Endodermal cell (in vitro differentiated cells): ENCODE results near the gene LRP5. TPM values are rescaled to one million over a fixed set of nuclear protein-coding genes. Genes with fewer than 3 reads are reported as not detected.
"Not testable (repeated sequence)": the region's sequence is repeated elsewhere in the genome, so short reads cannot be mapped to it uniquely, and the experiment has no call there.

Source experiments
- DNase-seq: peaks from one replicate; pipeline ENCODE4 v3.0.0-alpha.2; 2017
- H3K27ac ChIP-seq: 2 replicates; pipeline ENCODE4 v1.5.1; 2013; ENCODE audit warnings: mild to moderate bottlenecking, low read depth, low read length, moderate library complexity
- H3K27me3 ChIP-seq: 2 replicates; pipeline ENCODE4 v1.6.1; 2013; ENCODE audit warnings: mild to moderate bottlenecking, low read length, moderate library complexity; ENCODE audit not compliant: insufficient read depth, control insufficient read depth, poor library complexity, severe bottlenecking
- H3K36me3 ChIP-seq: 2 replicates; pipeline ENCODE4 v1.7.0; 2013; ENCODE audit warnings: mild to moderate bottlenecking, low read length, moderate library complexity; ENCODE audit not compliant: control insufficient read depth, insufficient read depth
- H3K4me1 ChIP-seq: one replicate; pipeline ENCODE4 v1.7.0; 2013; ENCODE audit warnings: low read length; ENCODE audit not compliant: control insufficient read depth, insufficient read depth
- H3K4me3 ChIP-seq: 2 replicates; pipeline ENCODE4 v1.5.1; 2013; ENCODE audit warnings: mild to moderate bottlenecking, low read length, moderate library complexity
- H3K9ac ChIP-seq: 2 replicates; pipeline ENCODE4 v1.6.1; 2013; ENCODE audit warnings: mild to moderate bottlenecking, low read length, moderate library complexity; ENCODE audit not compliant: poor library complexity, severe bottlenecking; ENCODE audit errors: extremely low read depth
- H3K9me3 ChIP-seq: 2 replicates; pipeline ENCODE4 v1.6.1; 2013; ENCODE audit warnings: mild to moderate bottlenecking, low read length, moderate library complexity; ENCODE audit not compliant: control insufficient read depth
- H3K27ac Mint-ChIP-seq: 2 replicates; pipeline ENCODE4 v1.8.0; 2020; ENCODE audit warnings: mixed read lengths
- H3K27me3 Mint-ChIP-seq: 2 replicates; pipeline ENCODE4 v1.8.0; 2021; ENCODE audit warnings: mild to moderate bottlenecking, mixed read lengths; ENCODE audit not compliant: insufficient read depth
- H3K36me3 Mint-ChIP-seq: 2 replicates; pipeline ENCODE4 v1.8.0; 2020; ENCODE audit warnings: low read depth, mixed read lengths
- H3K4me1 Mint-ChIP-seq: 2 replicates; pipeline ENCODE4 v1.8.0; 2020; ENCODE audit warnings: mixed read lengths
- H3K4me3 Mint-ChIP-seq: 2 replicates; pipeline ENCODE4 v1.8.0; 2020; ENCODE audit warnings: mild to moderate bottlenecking, moderate library complexity, mixed read lengths
- H3K9me3 Mint-ChIP-seq: 2 replicates; pipeline ENCODE4 v1.8.0; 2020; ENCODE audit warnings: mild to moderate bottlenecking, mixed read lengths
- CTCF ChIP-seq: fragments of 200-600 bp; sonication (generic); conservative IDR thresholded peaks from 2 replicates; pipeline ENCODE4 v1.5.0; 2021; ENCODE audit warnings: antibody characterized with exemption, mild to moderate bottlenecking
- WGBS, 2 experiments: methylation state at CpG; one replicate each; pipeline versions ENCODE4 v1.1.5 to v1.1.7; 2013; ENCODE audit warnings: missing lambda C conversion rate in 2 of 2, mixed read lengths in 1 of 2; ENCODE audit not compliant: insufficient coverage in 1 of 2, insufficient read length in 1 of 2; 5-methylcytosine and 5-hydroxymethylcytosine counted together
- total RNA-seq, 2 donors: library from RNA; stranded (reverse); fragmentation: NEBNext Ultra II Directional in 1 of 2; extraction: Animal tissue kit (Norgen Biotek cat#: 25700) in 1 of 2; gene quantifications; 2 replicates in 1 of 2; 3 replicates in 1 of 2; pipeline ENCODE4 v1.2.1, GENCODE V29; 2021

The LRP5 gene
- total RNA-seq, 2 donors from 2014 or later: 58.2 to 64.1 TPM

GRCh38 chr11:68431984-68432645, 119.7 kb downstream of the LRP5 start:
- no peak overlapping the region for H3K4me3 Mint-ChIP-seq
- DNase-seq: no peak
- H3K27me3 Mint-ChIP-seq: no peaks in the 10 kb centered on the region
- Histone ChIP-seq H3K27me3 (no peaks in the 10 kb centered on the region), H3K27ac (no peak overlapping the region), H3K9ac (no peak overlapping the region), H3K4me1 (no peaks in the 10 kb centered on the region), H3K36me3 (peaks cover 30% of the 10 kb centered on the region), H3K9me3 (peaks cover 19% of the 10 kb centered on the region), H3K4me3 (no peak overlapping the region)
- no peak overlapping the region for H3K27ac Mint-ChIP-seq
- H3K9me3 Mint-ChIP-seq: peaks cover 25% of the 10 kb centered on the region
- H3K4me1 Mint-ChIP-seq: no peaks in the 10 kb centered on the region
- no peak for TF ChIP-seq CTCF
- 83 to 93% methylated on average over 16 to 24 of the region's 24 CpGs for WGBS, 2 experiments
- peaks cover 67% of the 10 kb centered on the region for H3K36me3 Mint-ChIP-seq

DNA sequence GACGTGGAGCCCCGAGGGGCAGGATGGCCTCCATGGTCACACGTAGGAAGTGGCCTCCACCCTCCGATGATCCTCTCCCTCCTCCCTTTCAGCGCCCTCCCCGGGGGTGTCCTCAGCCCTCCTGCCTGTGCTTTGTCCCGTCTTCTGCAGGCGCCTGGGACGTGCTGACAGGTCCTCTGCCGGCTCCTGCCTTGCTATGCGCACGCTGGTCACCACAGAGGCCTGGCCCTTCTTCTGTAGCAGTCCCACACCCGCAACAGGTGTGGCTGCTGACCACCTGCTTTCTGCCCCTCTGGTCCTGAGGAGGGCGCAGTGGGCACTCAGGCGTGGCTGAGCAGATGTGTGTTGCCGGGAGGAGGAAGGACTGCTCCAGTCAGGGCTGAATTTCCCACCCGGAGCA, 120.5 kb downstream of the LRP5 start:
- no peak for DNase-seq
- Mint-ChIP-seq H3K9me3 (peaks cover 25% of the 10 kb centered on the region), H3K27ac (no peak overlapping the region), H3K4me1 (no peaks in the 10 kb centered on the region), H3K36me3 (peaks cover 64% of the 10 kb centered on the region), H3K27me3 (no peaks in the 10 kb centered on the region), H3K4me3 (no peak overlapping the region)
- 92 to 94% methylated on average over 9 to 17 of the region's 17 CpGs for WGBS, 2 experiments
- no peak for TF ChIP-seq CTCF
- H3K4me3 ChIP-seq: no peak overlapping the region
- no peak overlapping the region for H3K27ac ChIP-seq
- H3K9ac ChIP-seq: no peak overlapping the region
- no peaks in the 10 kb centered on the region for H3K4me1 ChIP-seq
- peaks cover 19% of the 10 kb centered on the region for H3K9me3 ChIP-seq
- H3K27me3 ChIP-seq: no peaks in the 10 kb centered on the region
- H3K36me3 ChIP-seq: peaks cover 26% of the 10 kb centered on the region

DNA sequence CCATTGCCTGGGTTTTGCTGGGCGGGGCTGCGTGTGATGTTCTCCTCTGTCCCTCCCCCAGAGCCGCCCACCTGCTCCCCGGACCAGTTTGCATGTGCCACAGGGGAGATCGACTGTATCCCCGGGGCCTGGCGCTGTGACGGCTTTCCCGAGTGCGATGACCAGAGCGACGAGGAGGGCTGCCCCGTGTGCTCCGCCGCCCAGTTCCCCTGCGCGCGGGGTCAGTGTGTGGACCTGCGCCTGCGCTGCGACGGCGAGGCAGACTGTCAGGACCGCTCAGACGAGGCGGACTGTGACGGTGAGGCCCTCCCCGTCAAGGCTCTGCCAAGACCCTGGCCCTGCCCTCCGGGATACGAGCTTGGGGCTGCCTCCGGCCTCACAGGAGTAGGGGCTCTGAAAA, 121.2 kb downstream of the LRP5 start:
- Histone ChIP-seq H3K9me3 (peaks cover 15% of the 10 kb centered on the region), H3K4me1 (no peaks in the 10 kb centered on the region), H3K27ac (no peak overlapping the region), H3K27me3 (no peaks in the 10 kb centered on the region), H3K9ac (no peak overlapping the region), H3K36me3 (peaks cover 21% of the 10 kb centered on the region), H3K4me3 (no peak overlapping the region)
- no peak for TF ChIP-seq CTCF
- DNase-seq: no peak
- peaks cover 60% of the 10 kb centered on the region for H3K36me3 Mint-ChIP-seq
- 95 to 98% methylated on average over 29 to 31 of the region's 31 CpGs for WGBS, 2 experiments
- peaks cover 21% of the 10 kb centered on the region for H3K9me3 Mint-ChIP-seq
- H3K4me3 Mint-ChIP-seq: no peak overlapping the region
- no peak overlapping the region for H3K27ac Mint-ChIP-seq
- no peaks in the 10 kb centered on the region for H3K27me3 Mint-ChIP-seq
- no peaks in the 10 kb centered on the region for H3K4me1 Mint-ChIP-seq

DNA sequence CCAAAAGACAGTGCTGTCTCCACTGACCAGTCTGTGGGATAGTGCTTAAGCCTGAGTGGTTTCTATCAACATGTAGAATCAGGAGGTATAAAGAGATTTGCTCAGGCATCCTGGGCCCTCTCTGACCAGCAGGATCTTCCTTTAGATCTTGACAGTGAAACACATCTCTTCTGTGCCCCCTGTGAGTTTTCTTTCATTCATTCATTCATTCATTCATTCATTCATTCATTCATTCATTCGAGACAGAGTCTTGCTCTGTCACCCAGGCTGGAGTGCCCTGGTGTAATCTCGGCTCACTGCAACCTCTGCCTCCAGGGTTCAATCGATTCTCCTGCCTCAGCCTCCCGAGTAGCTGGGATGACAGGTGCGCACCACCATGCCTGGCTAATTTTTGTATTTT, 121.8 kb downstream of the LRP5 start:
- Mint-ChIP-seq H3K36me3 (peaks cover 56% of the 10 kb centered on the region), H3K9me3 (peaks cover 17% of the 10 kb centered on the region)
- Histone ChIP-seq H3K9me3 (peaks cover 10% of the 10 kb centered on the region), H3K36me3 (peaks cover 19% of the 10 kb centered on the region)
- H3K4me1 Mint-ChIP-seq, H3K9ac ChIP-seq, H3K27me3 Mint-ChIP-seq, H3K27ac ChIP-seq, H3K4me1 ChIP-seq, H3K4me3 Mint-ChIP-seq, H3K27me3 ChIP-seq, DNase-seq, H3K4me3 ChIP-seq, H3K27ac Mint-ChIP-seq: not testable (repeated sequence)
- 80 to 94% methylated on average over 3 to 5 of the region's 5 CpGs for WGBS, 2 experiments
